Loucy (cell line): ENCODE measurements around the gene DDX49.
"Not testable (repeated sequence)": the region's sequence is repeated elsewhere in the genome, so short reads cannot be mapped to it uniquely, and the experiment has no call there.

Source experiments
- H2AFZ ChIP-seq: fragments of 200-600 bp; sonication (generic); 2 replicates; pipeline ENCODE4 v1.6.0; 2016; ENCODE audit warnings: antibody characterized with exemption, mild to moderate bottlenecking, low read length, moderate library complexity
- H3F3A ChIP-seq: fragments of 200-600 bp; 2 replicates; pipeline ENCODE4 v1.6.0; 2016; ENCODE audit warnings: antibody characterized with exemption, low read depth, mild to moderate bottlenecking
- H3K27me3 ChIP-seq: fragments of 200-600 bp; sonication (generic); 2 replicates; pipeline ENCODE4 v1.6.1; 2014; ENCODE audit warnings: low read length, mild to moderate bottlenecking; ENCODE audit not compliant: insufficient read depth, poor library complexity, severe bottlenecking
- H3K36me3 ChIP-seq: fragments of 200-600 bp; sonication (generic); 2 replicates; pipeline ENCODE4 v1.6.1; 2016; ENCODE audit warnings: low read length; ENCODE audit not compliant: insufficient read depth
- H3K4me1 ChIP-seq: fragments of 200-600 bp; sonication (generic); 2 replicates; pipeline ENCODE4 v1.5.1; 2014; ENCODE audit warnings: low read length, mild to moderate bottlenecking; ENCODE audit not compliant: insufficient read depth, poor library complexity, severe bottlenecking
- H3K4me2 ChIP-seq: fragments of 200-600 bp; sonication (generic); 2 replicates; pipeline ENCODE4 v1.6.0; 2014; ENCODE audit warnings: antibody characterized with exemption, low read length, low read depth, mild to moderate bottlenecking; ENCODE audit not compliant: poor library complexity, severe bottlenecking
- H3K4me3 ChIP-seq: fragments of 200-600 bp; sonication (generic); 2 replicates; pipeline ENCODE4 v1.5.1; 2014; ENCODE audit warnings: low read length, mild to moderate bottlenecking, mixed read lengths; ENCODE audit not compliant: poor library complexity, severe bottlenecking
- H3K79me2 ChIP-seq: fragments of 200-600 bp; sonication (generic); 2 replicates; pipeline ENCODE4 v1.6.1; 2014; ENCODE audit warnings: low read length; ENCODE audit not compliant: insufficient read depth
- H3K9ac ChIP-seq: fragments of 200-600 bp; sonication (generic); 2 replicates; pipeline ENCODE4 v1.6.0; 2014; ENCODE audit warnings: mild to moderate bottlenecking, low read depth, low read length, moderate library complexity; ENCODE audit not compliant: poor library complexity, severe bottlenecking
- H3K9me2 ChIP-seq: fragments of 200-600 bp; sonication (generic); replicated peaks from 2 replicates; pipeline ENCODE4 v1.6.1; 2016; ENCODE audit warnings: low read depth, low read length, mixed read lengths
- H3K9me3 ChIP-seq: fragments of 200-600 bp; sonication (generic); 2 replicates; pipeline ENCODE4 v1.6.1; 2014; ENCODE audit warnings: mild to moderate bottlenecking, antibody characterized with exemption, low read length, low read depth; ENCODE audit not compliant: insufficient read depth
- H4K20me1 ChIP-seq: fragments of 200-600 bp; sonication (generic); 2 replicates; pipeline ENCODE4 v1.6.0; 2014; ENCODE audit warnings: antibody characterized with exemption, low read length, mild to moderate bottlenecking; ENCODE audit not compliant: insufficient read depth, poor library complexity, severe bottlenecking
- EZH2phosphoT487 ChIP-seq: fragments of 200-600 bp; IDR thresholded peaks from 2 replicates; pipeline ENCODE4 v1.6.1; 2018; ENCODE audit warnings: antibody characterized with exemption, mild to moderate bottlenecking, moderate library complexity, borderline replicate concordance
- TF ChIP-seq, protein P1 (sequence below): fragments of 200-600 bp; sonication (generic); conservative IDR thresholded peaks from 2 replicates; pipeline ENCODE4 v1.5.1; 2014; ENCODE audit warnings: mild to moderate bottlenecking, antibody characterized with exemption, low read length

Gene DDX49

DNA sequence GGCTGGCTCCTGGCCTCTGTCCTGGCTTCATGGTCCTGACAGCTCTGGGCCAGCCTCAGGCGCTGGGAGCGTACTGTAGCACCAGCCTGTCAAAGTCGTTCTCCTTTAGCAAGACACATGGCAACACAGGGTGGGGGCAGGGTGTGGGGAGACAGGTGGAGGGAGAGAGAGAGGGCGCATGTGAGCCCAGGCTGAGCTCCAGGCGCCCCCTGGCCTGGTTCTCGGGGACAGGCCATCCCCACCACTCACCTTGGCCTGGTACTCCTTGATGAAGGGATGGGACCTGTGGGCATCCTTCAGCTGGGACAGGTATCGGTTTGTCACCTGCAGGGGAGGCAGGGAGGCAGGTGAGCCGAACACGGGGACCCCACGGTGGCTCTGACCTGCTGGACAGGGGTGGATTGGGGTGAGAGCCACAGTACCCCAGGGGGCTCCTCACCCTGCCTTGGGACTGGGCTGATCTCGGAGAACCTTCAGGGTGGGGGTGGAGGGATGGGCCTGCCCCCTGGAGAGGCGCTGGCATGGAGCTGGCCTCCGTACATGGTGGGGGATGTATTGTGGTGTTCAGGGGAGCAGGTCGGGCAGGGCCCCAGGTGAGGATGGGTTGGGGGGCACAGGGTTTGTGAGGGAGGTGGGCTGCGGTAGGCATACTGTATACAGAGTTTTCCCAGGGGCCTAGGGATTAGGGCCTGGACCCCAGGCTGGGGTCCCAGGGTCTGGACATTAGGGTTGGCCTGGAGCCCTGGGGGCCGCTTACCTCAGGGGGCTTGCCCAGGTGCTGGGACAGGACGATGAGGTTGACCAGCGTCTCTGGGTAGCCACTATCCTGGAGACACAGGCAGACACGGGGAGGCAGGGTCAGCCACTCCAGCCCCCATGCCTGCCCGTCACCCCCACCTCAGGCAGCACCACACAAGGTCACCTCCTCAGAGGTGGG lies 19.6 kb upstream of the DDX49 start:
- no peak overlapping the region for H3K9ac ChIP-seq
- no peaks in the 10 kb centered on the region for H3K79me2 ChIP-seq
- TF ChIP-seq, protein P1, sequence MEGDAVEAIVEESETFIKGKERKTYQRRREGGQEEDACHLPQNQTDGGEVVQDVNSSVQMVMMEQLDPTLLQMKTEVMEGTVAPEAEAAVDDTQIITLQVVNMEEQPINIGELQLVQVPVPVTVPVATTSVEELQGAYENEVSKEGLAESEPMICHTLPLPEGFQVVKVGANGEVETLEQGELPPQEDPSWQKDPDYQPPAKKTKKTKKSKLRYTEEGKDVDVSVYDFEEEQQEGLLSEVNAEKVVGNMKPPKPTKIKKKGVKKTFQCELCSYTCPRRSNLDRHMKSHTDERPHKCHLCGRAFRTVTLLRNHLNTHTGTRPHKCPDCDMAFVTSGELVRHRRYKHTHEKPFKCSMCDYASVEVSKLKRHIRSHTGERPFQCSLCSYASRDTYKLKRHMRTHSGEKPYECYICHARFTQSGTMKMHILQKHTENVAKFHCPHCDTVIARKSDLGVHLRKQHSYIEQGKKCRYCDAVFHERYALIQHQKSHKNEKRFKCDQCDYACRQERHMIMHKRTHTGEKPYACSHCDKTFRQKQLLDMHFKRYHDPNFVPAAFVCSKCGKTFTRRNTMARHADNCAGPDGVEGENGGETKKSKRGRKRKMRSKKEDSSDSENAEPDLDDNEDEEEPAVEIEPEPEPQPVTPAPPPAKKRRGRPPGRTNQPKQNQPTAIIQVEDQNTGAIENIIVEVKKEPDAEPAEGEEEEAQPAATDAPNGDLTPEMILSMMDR, result no peak
- no peak for TF ChIP-seq EZH2phosphoT487
- no peak overlapping the region for H3K4me2 ChIP-seq
- no peaks in the 10 kb centered on the region for H3K36me3 ChIP-seq
- no peaks in the 10 kb centered on the region for H3K9me2 ChIP-seq
- no peaks in the 10 kb centered on the region for H3K9me3 ChIP-seq
- no peak overlapping the region for H2AFZ ChIP-seq
- no peaks in the 10 kb centered on the region for H3F3A ChIP-seq
- H4K20me1 ChIP-seq, result no peaks in the 10 kb centered on the region
- no peak overlapping the region for H3K4me3 ChIP-seq
- no peaks in the 10 kb centered on the region for H3K4me1 ChIP-seq
- no peaks in the 10 kb centered on the region for H3K27me3 ChIP-seq

GRCh38 chr19:18900700-18901481 lies 18.6 kb upstream of the DDX49 start:
- Histone ChIP-seq H3K36me3 (no peaks in the 10 kb centered on the region), H3K4me3 (no peak overlapping the region)

DNA sequence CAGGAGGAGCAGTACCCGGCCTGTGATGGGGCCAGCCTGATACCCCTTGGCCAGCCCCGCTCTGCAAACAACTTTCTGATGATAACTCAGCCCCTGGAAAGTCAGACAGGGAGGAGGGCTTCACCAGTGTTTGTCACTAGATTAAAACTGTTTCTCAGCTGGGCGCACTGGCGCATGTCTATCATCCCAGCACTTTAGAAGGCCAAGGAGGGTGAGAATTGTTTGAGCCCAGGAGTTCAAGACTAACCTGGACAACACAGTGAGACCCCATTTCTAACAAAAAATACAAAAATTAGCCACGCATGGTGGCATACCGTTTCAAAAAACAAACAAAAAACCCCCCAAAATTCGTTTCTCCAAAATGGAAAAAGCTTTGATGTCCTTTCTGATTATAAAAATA lies 18.0 kb upstream of the DDX49 start:
- no peak overlapping the region for H3K4me3 ChIP-seq
- TF ChIP-seq, protein P1, result no peak
- TF ChIP-seq EZH2phosphoT487, result no peak
- H3K27me3 ChIP-seq, result no peaks in the 10 kb centered on the region
- no peak overlapping the region for H3K4me2 ChIP-seq
- H2AFZ ChIP-seq, result no peak overlapping the region
- H3K9ac ChIP-seq, result no peak overlapping the region
- H3K9me2 ChIP-seq, result no peaks in the 10 kb centered on the region
- H3F3A ChIP-seq, result no peaks in the 10 kb centered on the region
- H3K36me3 ChIP-seq, result no peaks in the 10 kb centered on the region; the same call in 1 of the 2 replicates
- no peaks in the 10 kb centered on the region for H3K9me3 ChIP-seq
- no peaks in the 10 kb centered on the region for H3K79me2 ChIP-seq
- no peaks in the 10 kb centered on the region for H3K4me1 ChIP-seq
- no peaks in the 10 kb centered on the region for H4K20me1 ChIP-seq

More at GRCh38 chr19:18900700-18901481, 18.6 kb upstream of the DDX49 start:
- H2AFZ ChIP-seq, result no peak overlapping the region
- H3K79me2 ChIP-seq, result no peaks in the 10 kb centered on the region
- H3K9ac ChIP-seq, result no peak overlapping the region
- H3K9me2 ChIP-seq, result no peaks in the 10 kb centered on the region
- no peaks in the 10 kb centered on the region for H3F3A ChIP-seq
- TF ChIP-seq, protein P1, result no peak
- TF ChIP-seq EZH2phosphoT487, result no peak
- H3K27me3 ChIP-seq, result no peaks in the 10 kb centered on the region
- no peaks in the 10 kb centered on the region for H3K4me1 ChIP-seq
- no peaks in the 10 kb centered on the region for H4K20me1 ChIP-seq
- H3K9me3 ChIP-seq, result no peaks in the 10 kb centered on the region
- H3K4me2 ChIP-seq, result no peak overlapping the region

DNA sequence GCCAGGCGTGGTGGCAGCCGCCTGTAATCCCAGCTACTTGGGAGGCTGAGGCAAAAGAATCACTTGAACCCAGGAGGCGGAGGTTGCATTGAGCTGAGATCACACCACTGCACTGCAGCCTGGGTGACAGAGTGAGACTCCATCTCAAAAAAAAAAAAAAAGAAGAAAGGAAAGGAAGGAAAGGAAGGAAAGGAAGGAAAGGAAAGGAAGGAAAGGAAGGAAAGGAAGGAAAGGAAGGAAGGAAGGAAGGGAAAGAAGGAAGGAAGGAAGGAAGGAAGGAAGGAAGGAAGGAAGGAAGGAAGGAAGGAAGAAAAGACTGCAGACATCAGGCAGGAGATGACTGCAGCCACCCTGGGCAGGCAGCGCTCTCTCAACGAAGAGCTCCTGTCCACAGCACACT lies 17.0 kb upstream of the DDX49 start:
- not testable (repeated sequence) for H3K36me3 ChIP-seq

More for the DNA sequence above, 17.0 kb upstream of the DDX49 start:
- not testable (repeated sequence) for H3K79me2 ChIP-seq, H3K4me3 ChIP-seq, H3K4me2 ChIP-seq, H4K20me1 ChIP-seq, H3F3A ChIP-seq, H2AFZ ChIP-seq, H3K9me2 ChIP-seq, H3K27me3 ChIP-seq, H3K9me3 ChIP-seq, H3K9ac ChIP-seq, H3K4me1 ChIP-seq
